Measurements from ENCODE around the gene CYRIA.

Gene CYRIA

GRCh38 chr2:16623564-16624435 lies 41.8 kb downstream of the CYRIA start:
- no peak for TF ChIP-seq ZNF274 (IDR thresholded peaks at IDR 0.05; ENCODE audit: low read depth, low read length)
- H3K4me3 ChIP-seq (ENCODE audit: low read length): no peak overlapping the region

- TF ChIP-seq ZNF274 (IDR thresholded peaks at IDR 0.05; ENCODE audit: low read depth, low read length): no peak
- H3K4me3 ChIP-seq (ENCODE audit: low read length): no peak overlapping the region
These were observed 42.6 kb downstream of the CYRIA start for GRCh38 chr2:16623031-16623430.

- no peak overlapping the region for H3K4me3 ChIP-seq (ENCODE audit: low read length)
- no peak for TF ChIP-seq ZNF274 (IDR thresholded peaks at IDR 0.05; ENCODE audit: low read depth, low read length)
These were observed 43.1 kb downstream of the CYRIA start for GRCh38 chr2:16622399-16622968.

- TF ChIP-seq ZNF274 (IDR thresholded peaks at IDR 0.05; ENCODE audit: low read depth, low read length): no peak
- H3K4me3 ChIP-seq (ENCODE audit: low read length): no peak overlapping the region
These were observed 44.3 kb downstream of the CYRIA start for GRCh38 chr2:16621316-16621715.

- no peak for TF ChIP-seq ZNF274 (IDR thresholded peaks at IDR 0.05; ENCODE audit: low read depth, low read length)
- no peak overlapping the region for H3K4me3 ChIP-seq (ENCODE audit: low read length)
These were observed 45.0 kb downstream of the CYRIA start for GRCh38 chr2:16620590-16620989.

GRCh38 chr2:16619576-16620245 lies 45.9 kb downstream of the CYRIA start:
- no peak overlapping the region for H3K4me3 ChIP-seq (ENCODE audit: low read length)
- no peak for TF ChIP-seq ZNF274 (IDR thresholded peaks at IDR 0.05; ENCODE audit: low read depth, low read length)

- no peak for TF ChIP-seq ZNF274 (IDR thresholded peaks at IDR 0.05; ENCODE audit: low read depth, low read length)
- no peak overlapping the region for H3K4me3 ChIP-seq (ENCODE audit: low read length)
These were observed 48.1 kb downstream of the CYRIA start for GRCh38 chr2:16617282-16618266.

Data from GM08714 (cell line).